SK-N-SH (cell line): ENCODE results near the gene CAND1. TPM values are rescaled to one million over a fixed set of nuclear protein-coding genes. Genes with fewer than 3 reads are reported as not detected.

Experiments
- CTCF ChIA-PET: fragments of 300-600, 350-600 bp; formaldehyde crosslinking; extraction: SDS; loops from one replicate; lab custom pipeline; 2021; lab: Yijun Ruan, JAX
- POLR2A ChIA-PET: fragments of 350-600 bp; sonication (Branson Sonifier 250); formaldehyde crosslinking; extraction: SDS; loops from one replicate; lab custom pipeline; 2020; ENCODE audit warnings: antibody characterized with exemption, inconsistent platforms; lab: Yijun Ruan, JAX
- DNase-seq: peaks from one replicate; pipeline ENCODE4 v3.0.0; 2012
- H2AFZ ChIP-seq: fragments of 200-600 bp; sonication (generic); 2 replicates; pipeline ENCODE4 v1.8.1; 2016; ENCODE audit warnings: antibody characterized with exemption, mild to moderate bottlenecking, low read depth
- H3F3A ChIP-seq: fragments of 200-600 bp; sonication (generic); replicated peaks from 2 replicates; pipeline ENCODE3; 2016; ENCODE audit warnings: antibody characterized with exemption, mild to moderate bottlenecking; ENCODE audit not compliant: insufficient read depth
- H3K27ac ChIP-seq, 2 experiments: fragments of 200-500 bp in 1 of 2; fragments of 200-600 bp in 1 of 2; sonication (Bioruptor generic) in 1 of 2; sonication (generic), shearing (Covaris generic) in 1 of 2; 2 replicates each; pipeline versions ENCODE4 v1.5.1 to v1.6.1; 2014 to 2016; ENCODE audit warnings: low read depth in 2 of 2, inconsistent platforms in 1 of 2, low read length in 1 of 2, mild to moderate bottlenecking in 1 of 2, mixed read lengths in 1 of 2
- H3K27me3 ChIP-seq: fragments of 200-600 bp; sonication (generic), shearing (Covaris generic); 2 replicates; pipeline ENCODE4 v1.6.1; 2016; ENCODE audit warnings: mixed run types; ENCODE audit not compliant: insufficient read depth
- H3K36me3 ChIP-seq, 2 experiments: fragments of 200-500 bp in 1 of 2; fragments of 200-600 bp in 1 of 2; sonication (Bioruptor generic) in 1 of 2; sonication (generic) in 1 of 2; replicated peaks in 1 of 2; 2 replicates each; pipeline versions ENCODE3 to v1.5.1; 2014 to 2016; ENCODE audit warnings: low read length in 1 of 2, mild to moderate bottlenecking in 1 of 2; ENCODE audit not compliant: insufficient read depth in 2 of 2, control insufficient read depth in 1 of 2
- H3K4me1 ChIP-seq, 2 experiments: fragments of 200-500 bp in 1 of 2; fragments of 200-600 bp in 1 of 2; sonication (Bioruptor generic) in 1 of 2; sonication (generic), shearing (Covaris generic) in 1 of 2; 2 replicates each; pipeline versions ENCODE4 v1.5.1 to v1.6.1; 2014 to 2016; ENCODE audit warnings: low read depth in 1 of 2, low read length in 1 of 2, mixed run types in 1 of 2; ENCODE audit not compliant: insufficient read depth in 2 of 2, control insufficient read depth in 1 of 2
- H3K4me2 ChIP-seq: fragments of 200-600 bp; sonication (generic), shearing (Covaris generic); 2 replicates; pipeline ENCODE4 v1.6.1; 2017; ENCODE audit warnings: mixed run types
- H3K4me3 ChIP-seq, 2 experiments: fragments of 200-500 bp in 1 of 2; fragments of 200-600 bp in 1 of 2; sonication (Bioruptor generic) in 1 of 2; sonication (generic), shearing (Covaris generic) in 1 of 2; 2 replicates each; pipeline versions ENCODE4 v1.5.1 to v1.8.1; 2014 to 2016; ENCODE audit warnings: low read depth in 2 of 2, inconsistent platforms in 1 of 2, low read length in 1 of 2, mild to moderate bottlenecking in 1 of 2, mixed read lengths in 1 of 2, moderate library complexity in 1 of 2
- H3K79me2 ChIP-seq: fragments of 200-600 bp; sonication (generic); 2 replicates; pipeline ENCODE4 v1.8.1; 2017; ENCODE audit warnings: mild to moderate bottlenecking; ENCODE audit not compliant: insufficient read depth
- H3K9ac ChIP-seq: fragments of 200-600 bp; sonication (generic); 2 replicates; pipeline ENCODE4 v1.6.1; 2017; ENCODE audit warnings: mixed run types
- H3K9me2 ChIP-seq: fragments of 200-600 bp; sonication (generic); 2 replicates; pipeline ENCODE4 v1.6.1; 2017; ENCODE audit warnings: mixed run types
- H3K9me3 ChIP-seq: fragments of 200-600 bp; sonication (generic); 2 replicates; pipeline ENCODE4 v1.6.1; 2017; ENCODE audit warnings: mixed run types, mild to moderate bottlenecking, moderate library complexity
- H4K20me1 ChIP-seq: fragments of 200-600 bp; sonication (generic); 2 replicates; pipeline ENCODE4 v1.6.1; 2017; ENCODE audit warnings: mild to moderate bottlenecking, mixed run types; ENCODE audit not compliant: insufficient read depth
- CHD2 ChIP-seq: fragments of 150-350 bp; IDR thresholded peaks from 2 replicates; pipeline ENCODE4 v1.6.1; 2018; ENCODE audit warnings: low read length; ENCODE audit not compliant: partially characterized antibody
- CTCF ChIP-seq: fragments of 200-600 bp; sonication (generic); IDR thresholded peaks from 2 replicates; pipeline ENCODE4 v1.6.1; 2017; ENCODE audit warnings: antibody characterized with exemption, mild to moderate bottlenecking, moderate library complexity
- FOXJ3 ChIP-seq: sonication (generic); formaldehyde crosslinking; IDR thresholded peaks from 2 replicates; pipeline ENCODE4 v1.5.1; 2020; ENCODE audit warnings: mild to moderate bottlenecking, missing genetic modification reagents
- MXI1 ChIP-seq: IDR thresholded peaks from 2 replicates; pipeline ENCODE4 v1.6.1; 2012; ENCODE audit warnings: mild to moderate bottlenecking, low read depth, low read length, improper control_type of control experiment
- RAD21 ChIP-seq: IDR thresholded peaks from 2 replicates; pipeline ENCODE4 v1.6.1; 2012; ENCODE audit warnings: mild to moderate bottlenecking, low read length
- REST ChIP-seq: IDR thresholded peaks from 2 replicates; pipeline ENCODE4 v1.6.1; 2012; ENCODE audit warnings: mild to moderate bottlenecking, low read depth, low read length, moderate library complexity
- ZBTB33 ChIP-seq: IDR thresholded peaks from 2 replicates; pipeline ENCODE4 v1.4.0; 2012; ENCODE audit warnings: low read depth, borderline replicate concordance
- WGBS: methylation state at CpG from one replicate; pipeline ENCODE4 v1.1.6; 2017; ENCODE audit warnings: low lambda C conversion rate; 5-methylcytosine and 5-hydroxymethylcytosine counted together
- polyA plus RNA-seq, 3 experiments: library from polyadenylated mRNA; depleted of rRNA; stranded (reverse); fragments of >200 nt; gene quantifications; 2 replicates each; pipeline ENCODE4 v1.2.3, GENCODE V29; 2012

Gene CAND1
- polyA plus RNA-seq, 1 of the 3 experiments (the other 2 are of a cell fraction) = 17.4 TPM

- POLR2A ChIA-PET = no interaction called here
- CTCF ChIA-PET = interaction anchor here (0.5 to 2.7 kb wide), 7 partner anchors 9 to 531 kb away, joined by 3 to 10 read pairs (median 4); no protein-coding TSS in a partner anchor
- WGBS = 6% methylated on average over 4 of the region's 4 CpGs
Measured at GRCh38 chr12:67222302-67222701, 46.9 kb upstream of the CAND1 start.

GRCh38 chr12:67223225-67223624 lies 45.9 kb upstream of the CAND1 start:
- no peaks in the 10 kb centered on the region for H3F3A ChIP-seq
- no peaks in the 10 kb centered on the region for H3K4me1 ChIP-seq
- no peaks in the 10 kb centered on the region for H3K9me3 ChIP-seq
- ChIA-PET POLR2A (no interaction called here), CTCF (interaction anchor here (2.1 kb wide), 1 partner anchor 62 kb away, joined by 10 read pairs; no protein-coding TSS in a partner anchor)
- H2AFZ ChIP-seq = no peak overlapping the region
- no peaks in the 10 kb centered on the region for H3K9me2 ChIP-seq
- no peak overlapping the region for H3K4me3 ChIP-seq
- no peak overlapping the region for H3K4me2 ChIP-seq
- no peak for TF ChIP-seq REST
- no peak for TF ChIP-seq MXI1
- TF ChIP-seq FOXJ3 (CRISPR knock-in tag) = no peak
- TF ChIP-seq ZBTB33 = no peak
- H3K36me3 ChIP-seq = no peaks in the 10 kb centered on the region
- 48% methylated on average over 3 of the region's 3 CpGs for WGBS
- H3K9ac ChIP-seq = no peak overlapping the region
- no peaks in the 10 kb centered on the region for H3K27me3 ChIP-seq
- no peaks in the 10 kb centered on the region for H4K20me1 ChIP-seq
- H3K79me2 ChIP-seq = no peaks in the 10 kb centered on the region
- no peak overlapping the region for H3K27ac ChIP-seq
- no peak for DNase-seq

More at GRCh38 chr12:67222302-67222701, 46.9 kb upstream of the CAND1 start:
- no peaks in the 10 kb centered on the region for H4K20me1 ChIP-seq
- H3F3A ChIP-seq = no peaks in the 10 kb centered on the region
- H3K36me3 ChIP-seq = no peaks in the 10 kb centered on the region
- H3K9me3 ChIP-seq = no peaks in the 10 kb centered on the region
- no peak overlapping the region for H3K9ac ChIP-seq
- no peaks in the 10 kb centered on the region for H3K27me3 ChIP-seq
- TF ChIP-seq RAD21 = peak; percentile 25; the same call in 1 of the 2 replicates
- peak; percentile 30 for TF ChIP-seq CTCF
- TF ChIP-seq CHD2 = no peak
- TF ChIP-seq, all 33 proteins: peak for 2
- no peak overlapping the region for H3K4me3 ChIP-seq
- H3K4me2 ChIP-seq = no peak overlapping the region
- no peaks in the 10 kb centered on the region for H3K4me1 ChIP-seq
- no peak overlapping the region for H3K27ac ChIP-seq
- H2AFZ ChIP-seq = no peak overlapping the region
- no peaks in the 10 kb centered on the region for H3K79me2 ChIP-seq
- no peaks in the 10 kb centered on the region for H3K9me2 ChIP-seq
- no peak for DNase-seq
